GM19025 (cell line): ENCODE results near the gene MOGAT2.

Source experiments
- ATAC-seq: cut with Tn5 transposase; IDR thresholded peaks from one replicate; pipeline ENCODE4 v1.9.1; 2021; ENCODE audit warnings: mild to moderate bottlenecking, low read depth, moderate library complexity; ENCODE audit not compliant: unreplicated experiment

Gene MOGAT2

DNA sequence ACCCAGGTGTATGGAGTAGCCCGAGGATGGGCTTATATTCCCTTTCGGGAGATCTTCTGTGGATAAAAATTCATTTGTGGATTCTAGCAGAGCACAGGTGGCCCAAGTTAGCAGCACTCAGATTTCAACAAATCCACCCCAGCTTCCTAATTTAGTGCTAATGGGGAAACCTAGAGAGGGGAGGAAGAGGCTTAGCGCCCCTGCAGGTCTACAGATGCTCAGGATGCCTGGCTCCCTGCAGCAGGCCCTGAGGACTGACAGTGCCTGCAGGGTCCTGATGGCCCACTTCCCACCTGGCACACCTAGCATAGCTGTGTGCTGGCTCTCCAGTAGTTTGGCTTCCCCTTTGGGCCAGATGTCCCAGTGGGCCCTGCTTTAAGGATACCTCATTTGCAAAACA, 57.4 kb downstream of the MOGAT2 start:
- no peak for ATAC-seq

DNA sequence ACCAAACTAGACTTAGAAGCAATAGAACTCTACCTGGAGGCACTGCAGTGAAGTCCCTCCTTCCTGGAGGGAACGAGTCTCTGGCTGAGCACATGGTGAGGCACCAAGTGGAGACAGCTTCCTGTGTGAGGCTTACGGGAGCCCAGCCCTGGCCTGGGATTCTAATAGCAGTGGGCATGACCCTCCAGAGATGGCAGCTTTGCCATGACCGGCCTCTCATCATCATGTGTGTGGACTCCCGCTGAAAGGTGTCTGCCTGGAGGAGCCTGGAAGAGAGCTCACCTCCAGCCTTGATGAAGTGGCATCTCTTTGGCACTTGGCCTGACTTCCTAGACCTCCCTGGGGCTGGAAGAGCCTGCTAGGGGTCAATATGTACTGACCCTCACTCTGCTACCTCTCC, 58.9 kb downstream of the MOGAT2 start:
- ATAC-seq = no peak

GRCh38 chr11:75777461-75778110, 59.9 kb downstream of the MOGAT2 start:
- no peak for ATAC-seq

DNA sequence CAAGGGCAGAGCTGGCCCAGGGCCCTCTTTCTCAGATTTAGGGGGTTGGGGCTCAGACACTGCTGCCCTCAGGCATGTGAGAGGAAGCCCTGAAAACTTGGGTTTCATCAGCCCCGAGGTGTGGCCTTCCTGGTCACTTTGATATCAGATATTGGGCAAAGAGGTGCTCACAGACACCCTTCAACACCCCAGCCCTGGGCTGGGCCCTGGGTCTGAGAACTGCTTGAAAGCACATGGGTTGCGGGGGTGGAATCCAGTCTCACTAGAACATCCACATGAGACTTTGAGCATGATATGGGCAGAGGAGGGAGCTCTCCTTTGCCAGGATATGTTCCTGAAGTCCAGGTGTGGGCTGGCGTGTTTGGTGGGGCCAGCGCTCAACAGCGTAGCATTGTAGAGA, 61.3 kb downstream of the MOGAT2 start:
- ATAC-seq = no peak

DNA sequence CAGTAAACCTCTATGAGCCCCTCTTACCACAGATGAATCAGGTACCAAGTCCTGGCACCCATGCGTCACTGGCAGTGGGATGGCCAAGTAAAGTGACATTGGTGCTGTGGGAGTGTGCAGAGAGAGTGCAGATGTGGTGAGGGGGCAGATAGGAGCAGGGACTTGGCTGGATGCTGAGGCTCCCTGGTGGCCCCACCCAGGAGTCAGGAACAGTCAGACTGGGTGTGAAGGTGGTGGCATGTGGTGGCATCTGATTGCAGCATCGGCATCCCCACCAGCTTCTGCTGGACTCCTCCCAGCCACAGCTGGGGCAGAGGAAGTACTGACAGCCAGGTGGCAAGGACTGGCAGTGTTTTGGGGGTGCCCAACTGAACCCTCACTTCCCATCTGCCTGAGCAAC, 62.3 kb downstream of the MOGAT2 start:
- no peak for ATAC-seq

DNA sequence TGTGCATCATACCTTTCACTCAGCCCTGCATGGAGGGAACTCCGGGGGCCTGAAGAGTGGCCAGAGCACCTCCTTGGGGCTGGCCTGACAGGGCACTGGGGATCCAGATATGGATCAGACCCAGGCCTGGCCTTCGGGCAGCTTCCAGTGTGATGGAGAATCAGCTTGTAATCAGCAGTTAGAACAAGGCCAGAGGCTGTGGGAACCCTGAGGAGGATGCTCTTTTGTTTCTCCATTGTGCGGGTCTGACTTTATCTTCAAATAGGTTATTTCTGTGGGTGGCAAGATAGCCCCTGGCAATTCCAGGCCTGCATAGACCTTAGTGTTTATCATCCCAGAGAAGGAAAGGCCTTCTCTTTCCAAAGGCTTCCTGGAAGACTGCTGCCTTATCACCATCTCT, 63.2 kb downstream of the MOGAT2 start:
- no peak for ATAC-seq

DNA sequence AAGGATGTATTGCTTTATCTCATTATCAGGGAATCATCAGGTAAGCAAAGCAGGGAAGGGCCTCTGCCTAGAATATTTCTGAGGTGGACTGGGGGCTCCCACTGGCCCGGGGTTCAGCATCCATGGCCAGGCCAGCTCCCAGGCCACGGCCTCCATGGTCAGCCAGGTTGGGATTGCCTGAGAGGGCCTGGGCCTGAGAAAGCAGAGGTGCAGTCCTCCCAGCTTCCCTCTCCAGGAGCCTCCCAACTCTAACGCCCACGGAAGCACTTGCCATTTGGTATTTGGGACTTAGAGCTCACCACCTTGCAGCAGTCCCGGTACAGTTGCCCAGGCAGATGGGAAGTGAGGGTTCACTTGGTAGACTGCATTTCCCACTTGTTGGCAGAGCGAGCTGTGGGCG, 63.7 kb downstream of the MOGAT2 start:
- ATAC-seq = no peak

GRCh38 chr11:75781831-75782230, 64.2 kb downstream of the MOGAT2 start:
- no peak for ATAC-seq
